GM12892 (cell line): Measurements from ENCODE around the gene MYLK.

Source experiments
- POLR2A ChIP-seq: IDR thresholded peaks from 2 replicates; pipeline ENCODE4 v1.6.1; 2011; ENCODE audit warnings: low read depth, low read length, control low read depth
- TAF1 ChIP-seq: IDR thresholded peaks from 2 replicates; pipeline ENCODE4 v1.6.1; 2011; ENCODE audit warnings: low read depth, mild to moderate bottlenecking, control low read depth, low read length, borderline replicate concordance

DNA sequence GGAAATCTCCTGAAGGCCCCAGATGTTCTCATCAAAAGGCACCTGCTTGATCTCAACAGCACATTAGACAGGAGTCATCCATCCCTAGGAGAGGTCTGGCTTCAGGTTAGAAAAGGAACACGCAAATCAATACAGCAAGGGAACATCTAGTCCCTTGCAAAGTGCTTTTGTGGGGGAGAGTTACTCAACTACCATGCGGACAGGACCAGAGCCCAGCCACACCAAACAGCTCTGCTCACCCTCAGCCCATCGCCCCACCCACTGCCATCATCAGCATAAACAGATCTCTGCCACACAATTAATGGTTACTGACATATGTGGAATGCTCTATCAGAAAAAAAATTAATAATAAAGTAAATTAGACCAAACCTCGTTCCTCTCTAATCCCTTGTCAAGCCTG lies 85.6 kb downstream of the MYLK start:
- no peak for TF ChIP-seq POLR2A
- no peak for TF ChIP-seq TAF1
